Stimulated activated CD8-positive, alpha-beta memory T cell treated with anti-CD3 and anti-CD28 coated beads, Interleukin-4, amount 100 ng/mL, for 4 hours (primary cell): ENCODE measurements around the gene C2orf81.
"Not testable (repeated sequence)": the region's sequence is repeated elsewhere in the genome, so short reads cannot be mapped to it uniquely, and the experiment has no call there.

ENCODE experiments used
- DNase-seq, 2 donors: peaks; one replicate each; pipeline ENCODE4 v3.0.0-alpha.2; 2020; ENCODE audit warnings: low read depth in 2 of 2, low spot score in 1 of 2

Gene C2orf81

GRCh38 chr2:74442483-74443297 lies 21.3 kb upstream of the C2orf81 start:
- DNase-seq = not testable (repeated sequence)

GRCh38 chr2:74441690-74442482 lies 20.5 kb upstream of the C2orf81 start, which contains the start of gene RTKN:
Gene RTKN, minus strand, starts transcription at chr2:74441937. Its CDS starts 121 bp downstream, at chr2:74441816.
- no peak for DNase-seq

GRCh38 chr2:74441170-74441689 lies 19.8 kb upstream of the C2orf81 start:
- no peak for DNase-seq

GRCh38 chr2:74440378-74441169 lies 19.2 kb upstream of the C2orf81 start:
- DNase-seq = no peak

GRCh38 chr2:74439803-74440377 lies 18.5 kb upstream of the C2orf81 start:
- no peak for DNase-seq

GRCh38 chr2:74439373-74439772 lies 18.0 kb upstream of the C2orf81 start:
- DNase-seq = no peak

- DNase-seq = no peak
Observed at GRCh38 chr2:74438248-74438647, 16.8 kb upstream of the C2orf81 start.

GRCh38 chr2:74436848-74437695 lies 15.7 kb upstream of the C2orf81 start:
- no peak for DNase-seq

- no peak for DNase-seq
Observed at GRCh38 chr2:74436111-74436805, 14.8 kb upstream of the C2orf81 start.

GRCh38 chr2:74430502-74430901 lies 9.1 kb upstream of the C2orf81 start:
- no peak for DNase-seq

GRCh38 chr2:74429487-74430451 lies 8.3 kb upstream of the C2orf81 start:
- no peak for DNase-seq

GRCh38 chr2:74428675-74429074 lies 7.3 kb upstream of the C2orf81 start:
- no peak for DNase-seq

- DNase-seq = no peak
Observed at GRCh38 chr2:74427551-74427950, 6.1 kb upstream of the C2orf81 start.

- no peak for DNase-seq
Observed at GRCh38 chr2:74426181-74426758, 4.9 kb upstream of the C2orf81 start.

- DNase-seq = no peak
Observed at GRCh38 chr2:74425523-74425922, 4.1 kb upstream of the C2orf81 start.

GRCh38 chr2:74424995-74425406 lies 3.6 kb upstream of the C2orf81 start:
- no peak for DNase-seq

GRCh38 chr2:74424139-74424992 lies 2.9 kb upstream of the C2orf81 start:
- DNase-seq = no peak
